K562 (cell line): ENCODE data around the gene KLK10. TPM values are rescaled to one million over a fixed set of nuclear protein-coding genes. Genes with fewer than 3 reads are reported as not detected.
A peak's percentile ranks its signal among the peaks of the same experiment; 100 is the strongest.

Experiments
- ATAC-seq: fragments of 200-7000 bp; cut with Tn5 transposase; 3 replicates; pipeline ENCODE4 v1.9.1; 2020; ENCODE audit warnings: moderate library complexity
- BruUV-seq: library from RNA; stranded (reverse); fragments of 400-500 nt; replicated peaks from 2 replicates; lab custom pipeline; 2021; lab: Mats Ljungman, UMichigan
- CTCF ChIA-PET: fragments of 300-600 bp; formaldehyde crosslinking; extraction: SDS; loops from one replicate; lab custom pipeline; 2021; ENCODE audit warnings: low intra/inter-chr PET ratio; lab: Yijun Ruan, JAX
- POLR2A ChIA-PET: fragments of 300-600, 350-650 bp; sonication (Branson Sonifier 250); formaldehyde crosslinking; extraction: SDS; loops from one replicate; lab custom pipeline; 2021; ENCODE audit warnings: antibody characterized with exemption, inconsistent platforms; lab: Yijun Ruan, JAX
- DNase-seq, 4 experiments: peaks; one replicate each; pipeline versions ENCODE4 v3.0.0 to v3.0.0-alpha.2; 2011 to 2018; ENCODE audit warnings: low spot score in 3 of 4, mixed read lengths in 3 of 4; ENCODE audit errors: extremely low read depth in 1 of 4
- FAIRE-seq: peaks from 2 replicates; lab custom pipeline; 2011; peaks lifted over from hg19 to GRCh38; lab: Jason Lieb, UNC
- H2AFZ ChIP-seq: 2 replicates; pipeline ENCODE4 v1.6.0; 2011; ENCODE audit warnings: low read depth, low read length, control low read depth, inconsistent platforms
- H3K27ac ChIP-seq: fragments of 200-600 bp; 3 replicates; pipeline ENCODE4 v1.8.0; 2011; ENCODE audit warnings: low read depth, mild to moderate bottlenecking, control low read depth, inconsistent platforms, low read length, moderate library complexity, mixed read lengths; ENCODE audit errors: extremely low read depth
- H3K27me3 ChIP-seq, 2 experiments: fragments of 300-600 bp in 1 of 2; 2 replicates in 1 of 2; 3 replicates in 1 of 2; pipeline versions ENCODE4 v1.6.0 to v1.8.0; 2011; ENCODE audit warnings: inconsistent platforms in 2 of 2, low read length in 2 of 2, mild to moderate bottlenecking in 1 of 2, mixed read lengths in 1 of 2, moderate library complexity in 1 of 2; ENCODE audit not compliant: control insufficient read depth in 2 of 2, insufficient read depth in 2 of 2
- H3K36me3 ChIP-seq: fragments of 300-600 bp; 3 replicates; pipeline ENCODE4 v1.8.0; 2011; ENCODE audit warnings: mild to moderate bottlenecking, low read length, inconsistent platforms; ENCODE audit not compliant: control insufficient read depth, insufficient read depth
- H3K4me1 ChIP-seq, 2 experiments: fragments of 200-600 bp in 1 of 2; replicated peaks in 1 of 2; 2 replicates in 1 of 2; 3 replicates in 1 of 2; pipeline versions ENCODE4 v1.5.1 to v1.8.0; 2011; ENCODE audit warnings: inconsistent platforms in 2 of 2, low read length in 2 of 2, mild to moderate bottlenecking in 1 of 2, mixed read lengths in 1 of 2, moderate library complexity in 1 of 2; ENCODE audit not compliant: control insufficient read depth in 2 of 2, insufficient read depth in 2 of 2
- H3K4me2 ChIP-seq: 2 replicates; pipeline ENCODE4 v1.6.1; 2011; ENCODE audit warnings: low read length, control low read depth, inconsistent platforms, mixed read lengths; ENCODE audit not compliant: insufficient read depth
- H3K4me3 ChIP-seq: fragments of 200-600 bp; sonication (generic), shearing (Covaris generic); 2 replicates; pipeline ENCODE4 v1.5.1; 2016; ENCODE audit warnings: control low read depth, inconsistent platforms
- H3K79me2 ChIP-seq: fragments of 200-600 bp; 3 replicates; pipeline ENCODE4 v1.8.0; 2011; ENCODE audit warnings: low read length, inconsistent platforms; ENCODE audit not compliant: control insufficient read depth, insufficient read depth
- H3K9ac ChIP-seq, 2 experiments: 2 replicates each; pipeline versions ENCODE4 v1.6.0 to v1.6.1; 2011; ENCODE audit warnings: low read depth in 2 of 2, low read length in 2 of 2, control low read depth in 1 of 2, inconsistent platforms in 1 of 2, mild to moderate bottlenecking in 1 of 2, mixed read lengths in 1 of 2; ENCODE audit not compliant: insufficient read depth in 1 of 2
- H3K9me1 ChIP-seq: one replicate; pipeline ENCODE4 v1.6.0; 2011; ENCODE audit warnings: inconsistent platforms, mild to moderate bottlenecking, low read length, moderate library complexity; ENCODE audit not compliant: control insufficient read depth, insufficient read depth
- H3K9me3 ChIP-seq: replicated peaks from 2 replicates; pipeline ENCODE4 v1.5.1; 2011; ENCODE audit warnings: low read depth, low read length, inconsistent platforms; ENCODE audit not compliant: control insufficient read depth, insufficient read depth
- H4K20me1 ChIP-seq: replicated peaks from 2 replicates; pipeline ENCODE4 v1.6.1; 2011; ENCODE audit warnings: low read length, inconsistent platforms, mixed read lengths; ENCODE audit not compliant: control insufficient read depth, insufficient read depth
- ADNP ChIP-seq: fragments of 200-800 bp; sonication (Bioruptor generic); IDR thresholded peaks from 2 replicates; pipeline ENCODE4 v1.6.1; 2016; ENCODE audit warnings: missing genetic modification characterization, missing compliant biosample characterization
- BCOR ChIP-seq: fragments of 450-650 bp; IDR thresholded peaks from 2 replicates; pipeline ENCODE4 v1.6.1; 2016
- HDAC2 ChIP-seq: fragments of 450-650 bp; IDR thresholded peaks from 2 replicates; pipeline ENCODE4 v1.6.1; 2016; ENCODE audit warnings: mild to moderate bottlenecking
- ILF3 ChIP-seq: fragments of 450-650 bp; IDR thresholded peaks from 2 replicates; pipeline ENCODE4 v1.6.1; 2018; ENCODE audit warnings: antibody characterized with exemption, mild to moderate bottlenecking, moderate library complexity, borderline replicate concordance
- MLX ChIP-seq, 2 experiments: fragments of 450-650 bp in 1 of 2; sonication (generic) in 1 of 2; formaldehyde crosslinking; conservative IDR thresholded peaks; 2 replicates each; pipeline versions ENCODE4 v1.4.0 to v1.8.1; 2020 to 2022; ENCODE audit warnings: mild to moderate bottlenecking in 1 of 2, missing genetic modification reagents in 1 of 2
- NFIC ChIP-seq: fragments of 450-650 bp; IDR thresholded peaks from 2 replicates; pipeline ENCODE4 v1.6.1; 2017; ENCODE audit warnings: mild to moderate bottlenecking, inconsistent platforms
- NRF1 ChIP-seq, 2 experiments: fragments of 450-650 bp; IDR thresholded peaks in 1 of 2; conservative IDR thresholded peaks in 1 of 2; 2 replicates each; pipeline ENCODE4 v1.6.1; 2014; ENCODE audit warnings: mild to moderate bottlenecking in 2 of 2
- PHB2 ChIP-seq: fragments of 450-650 bp; IDR thresholded peaks from 2 replicates; pipeline ENCODE4 v1.6.1; 2017; ENCODE audit warnings: low read depth
- RBBP5 ChIP-seq: fragments of 200-600 bp; sonication (generic); IDR thresholded peaks from 2 replicates; pipeline ENCODE4 v1.6.1; 2012; ENCODE audit warnings: borderline replicate concordance, mild to moderate bottlenecking, low read length, control low read depth, inconsistent platforms; ENCODE audit not compliant: insufficient read depth, poor library complexity, severe bottlenecking
- RBM25 ChIP-seq: fragments of 200-400 bp; formaldehyde crosslinking; IDR thresholded peaks from 2 replicates; pipeline ENCODE4 v1.6.1; 2018; ENCODE audit warnings: low read length, low read depth, moderate library complexity; ENCODE audit not compliant: severe bottlenecking
- RCOR1 ChIP-seq, 2 experiments: IDR thresholded peaks; 2 replicates each; pipeline ENCODE4 v1.6.1; 2012; ENCODE audit warnings: low read depth in 2 of 2, low read length in 2 of 2, borderline replicate concordance in 1 of 2, improper control_type of control experiment in 1 of 2
- SMARCA5 ChIP-seq: fragments of 450-650 bp; IDR thresholded peaks from 2 replicates; pipeline ENCODE4 v1.6.1; 2016
- ZFP36 ChIP-seq: fragments of 150-350 bp; IDR thresholded peaks from 2 replicates; pipeline ENCODE4 v1.6.1; 2018; ENCODE audit warnings: low read length, low read depth; ENCODE audit not compliant: partially characterized antibody
- ZNF699 ChIP-seq: fragments of 250-450 bp; sonication (Bioruptor Pico); IDR thresholded peaks from 2 replicates; pipeline ENCODE4 v1.8.0; 2021; ENCODE audit warnings: mild to moderate bottlenecking, moderate library complexity; ENCODE audit not compliant: insufficient replicate concordance
- WGBS: fragments of 100-300 bp; shearing (Covaris generic); methylation state at CpG from one replicate; pipeline ENCODE4 v1.1.6; 2016; ENCODE audit warnings: low coverage, mixed read lengths; ENCODE audit not compliant: insufficient coverage; ENCODE audit errors: missing lambda C conversion rate; 5-methylcytosine and 5-hydroxymethylcytosine counted together
- in situ Hi-C: fragments of 300-500 bp; cut with MboI; formaldehyde crosslinking; loops from 4 replicates; pipeline ENCODE4 v1.15.0; 2018; ENCODE audit warnings: inconsistent platforms, mixed read lengths
- intact Hi-C: fragments of 100-400 bp; cut with micrococcal nuclease; formaldehyde crosslinking; loops from 2 replicates; pipeline ENCODE4 v1.14.2; 2022
- polyA plus RNA-seq, 8 experiments: library from polyadenylated mRNA; depleted of rRNA in 4 of 8; stranded (reverse) in 5 of 8; unstranded in 3 of 8; fragments of >200 nt; fragmentation: Nextera tagmentation in 2 of 8; fragmentation: Illumina TruSeq in 1 of 8; extraction: Ambion mirVana in 2 of 8; extraction: Trizol in 1 of 8; gene quantifications; 2 replicates each; pipeline versions ENCODE4 v1.2.1 to v1.2.3, GENCODE V29; 2011 to 2014; ENCODE audit warnings: inconsistent platforms in 1 of 8, missing spikeins in 1 of 8
- total RNA-seq, 7 experiments: library from RNA; depleted of rRNA in 6 of 7; stranded (reverse); fragments of >200 nt in 6 of 7; fragmentation: Illumina TruSeq in 2 of 7; extraction: Trizol in 2 of 7; gene quantifications; 2 replicates each; pipeline versions ENCODE4 v1.2.1 to v1.2.3, GENCODE V29; 2011 to 2021; ENCODE audit warnings: low replicate concordance in 1 of 7
- TF ChIP-seq, protein P1 (sequence below), 3 experiments: fragments of 200-800 bp in 1 of 3; fragments of 250-450 bp in 1 of 3; fragments of 450-650 bp in 1 of 3; sonication (Bioruptor Pico) in 1 of 3; sonication (Bioruptor generic) in 1 of 3; formaldehyde crosslinking in 1 of 3; IDR thresholded peaks; 2 replicates each; pipeline versions ENCODE4 v1.6.1 to v1.8.0; 2016 to 2022; ENCODE audit warnings: mild to moderate bottlenecking in 2 of 3, missing genetic modification characterization in 2 of 3, missing compliant biosample characterization in 1 of 3, moderate library complexity in 1 of 3
- TF ChIP-seq, protein P2 (sequence below): fragments of 450-650 bp; formaldehyde crosslinking; IDR thresholded peaks from 2 replicates; pipeline ENCODE4 v1.4.0; 2022; ENCODE audit warnings: missing genetic modification characterization

KLK10 gene
- total and polyA plus RNA-seq, 9 of the 15 experiments (the other 6 are each of a cell fraction or from before 2014, with no cell fraction given), result 0.11 TPM; not detected in 8

- Histone ChIP-seq H3K36me3 (no peaks in the 10 kb centered on the region), H3K27me3 (peaks cover 8 to 56% of the 10 kb centered on the region in 2 experiments; a peak in 4 of 5 replicates), H3K4me3 (no peak overlapping the region), H3K9me1 (no peaks in the 10 kb centered on the region), H3K79me2 (no peaks in the 10 kb centered on the region), H3K4me1 (peaks cover 0 to 19% of the 10 kb centered on the region in 2 experiments; a peak in 3 of 5 replicates), H3K9ac (no peak overlapping the region), H3K4me2 (no peak overlapping the region), H4K20me1 (peaks cover 2% of the 10 kb centered on the region; the same call in 1 of the 2 replicates), H2AFZ (no peak overlapping the region), H3K27ac (no peak overlapping the region), H3K9me3 (no peaks in the 10 kb centered on the region)
- no peak for ATAC-seq
- no peak for FAIRE-seq
- intact Hi-C loops, result no loop called here
- no TSS peak for BruUV-seq
- in situ Hi-C loops, result no loop called here
- ChIA-PET CTCF (no interaction called here), POLR2A (interaction anchor here (0.9 to 1.2 kb wide), 2 partner anchors 12 to 27 kb away, joined by 3 to 4 read pairs; no protein-coding TSS in a partner anchor)
- no peak for DNase-seq
- WGBS, result 5% methylated on average over 6 of the region's 6 CpGs
- peak; percentile 86 for TF ChIP-seq SMARCA5
- no peak for TF ChIP-seq NRF1 (conservative IDR thresholded peaks at IDR 0.05 in 1 of 2, IDR thresholded peaks at IDR 0.05 in 1 of 2)
- no peak for TF ChIP-seq ZNF699 (CRISPR knock-in tag)
- peak in 1 of 2 experiments; percentile 25; a peak in 1 of 4 replicates for TF ChIP-seq RCOR1 (IDR thresholded peaks at IDR 0.05; ENCODE audit: borderline replicate concordance in 1 of 2, low read depth in 2 of 2, low read length in 2 of 2)
- peak; percentile 65 for TF ChIP-seq ZFP36
- TF ChIP-seq, protein P1, sequence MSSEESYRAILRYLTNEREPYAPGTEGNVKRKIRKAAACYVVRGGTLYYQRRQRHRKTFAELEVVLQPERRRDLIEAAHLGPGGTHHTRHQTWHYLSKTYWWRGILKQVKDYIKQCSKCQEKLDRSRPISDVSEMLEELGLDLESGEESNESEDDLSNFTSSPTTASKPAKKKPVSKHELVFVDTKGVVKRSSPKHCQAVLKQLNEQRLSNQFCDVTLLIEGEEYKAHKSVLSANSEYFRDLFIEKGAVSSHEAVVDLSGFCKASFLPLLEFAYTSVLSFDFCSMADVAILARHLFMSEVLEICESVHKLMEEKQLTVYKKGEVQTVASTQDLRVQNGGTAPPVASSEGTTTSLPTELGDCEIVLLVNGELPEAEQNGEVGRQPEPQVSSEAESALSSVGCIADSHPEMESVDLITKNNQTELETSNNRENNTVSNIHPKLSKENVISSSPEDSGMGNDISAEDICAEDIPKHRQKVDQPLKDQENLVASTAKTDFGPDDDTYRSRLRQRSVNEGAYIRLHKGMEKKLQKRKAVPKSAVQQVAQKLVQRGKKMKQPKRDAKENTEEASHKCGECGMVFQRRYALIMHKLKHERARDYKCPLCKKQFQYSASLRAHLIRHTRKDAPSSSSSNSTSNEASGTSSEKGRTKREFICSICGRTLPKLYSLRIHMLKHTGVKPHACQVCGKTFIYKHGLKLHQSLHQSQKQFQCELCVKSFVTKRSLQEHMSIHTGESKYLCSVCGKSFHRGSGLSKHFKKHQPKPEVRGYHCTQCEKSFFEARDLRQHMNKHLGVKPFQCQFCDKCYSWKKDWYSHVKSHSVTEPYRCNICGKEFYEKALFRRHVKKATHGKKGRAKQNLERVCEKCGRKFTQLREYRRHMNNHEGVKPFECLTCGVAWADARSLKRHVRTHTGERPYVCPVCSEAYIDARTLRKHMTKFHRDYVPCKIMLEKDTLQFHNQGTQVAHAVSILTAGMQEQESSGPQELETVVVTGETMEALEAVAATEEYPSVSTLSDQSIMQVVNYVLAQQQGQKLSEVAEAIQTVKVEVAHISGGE (CRISPR knock-in tag; IDR thresholded peaks at IDR 0.05), result no peak
- TF ChIP-seq, protein P2, sequence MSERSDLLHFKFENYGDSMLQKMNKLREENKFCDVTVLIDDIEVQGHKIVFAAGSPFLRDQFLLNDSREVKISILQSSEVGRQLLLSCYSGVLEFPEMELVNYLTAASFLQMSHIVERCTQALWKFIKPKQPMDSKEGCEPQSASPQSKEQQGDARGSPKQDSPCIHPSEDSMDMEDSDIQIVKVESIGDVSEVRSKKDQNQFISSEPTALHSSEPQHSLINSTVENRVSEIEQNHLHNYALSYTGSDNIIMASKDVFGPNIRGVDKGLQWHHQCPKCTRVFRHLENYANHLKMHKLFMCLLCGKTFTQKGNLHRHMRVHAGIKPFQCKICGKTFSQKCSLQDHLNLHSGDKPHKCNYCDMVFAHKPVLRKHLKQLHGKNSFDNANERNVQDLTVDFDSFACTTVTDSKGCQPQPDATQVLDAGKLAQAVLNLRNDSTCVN (CRISPR knock-in tag), result no peak
- peak; percentile 92 for TF ChIP-seq RBM25
- no peak for TF ChIP-seq ILF3
- TF ChIP-seq ADNP, result peak; percentile 60; the same call in 1 of the 2 replicates
- no peak for TF ChIP-seq MLX (CRISPR knock-in tag; conservative IDR thresholded peaks at IDR 0.05)
- no peak for TF ChIP-seq RBBP5
- TF ChIP-seq NFIC, result no peak
- no peak for TF ChIP-seq PHB2
- TF ChIP-seq BCOR, result peak; percentile 88
- peak; percentile 38; the same call in 1 of the 2 replicates for TF ChIP-seq HDAC2
Measured at GRCh38 chr19:51014242-51014641, 5.3 kb downstream of the KLK10 start.
